Hippocampal formation (tissue), 2 donors: Measurements from ENCODE around the gene RHOT1.
A peak's percentile ranks its signal among the peaks of the same experiment; 100 is the strongest.
"Not testable (repeated sequence)": the region's sequence is repeated elsewhere in the genome, so short reads cannot be mapped to it uniquely, and the experiment has no call there.

ENCODE experiments used
- DNase-seq, 2 donors: peaks; one replicate each; lab custom pipeline; 2025; lab: John Stamatoyannopoulos, UW

Gene RHOT1

DNA sequence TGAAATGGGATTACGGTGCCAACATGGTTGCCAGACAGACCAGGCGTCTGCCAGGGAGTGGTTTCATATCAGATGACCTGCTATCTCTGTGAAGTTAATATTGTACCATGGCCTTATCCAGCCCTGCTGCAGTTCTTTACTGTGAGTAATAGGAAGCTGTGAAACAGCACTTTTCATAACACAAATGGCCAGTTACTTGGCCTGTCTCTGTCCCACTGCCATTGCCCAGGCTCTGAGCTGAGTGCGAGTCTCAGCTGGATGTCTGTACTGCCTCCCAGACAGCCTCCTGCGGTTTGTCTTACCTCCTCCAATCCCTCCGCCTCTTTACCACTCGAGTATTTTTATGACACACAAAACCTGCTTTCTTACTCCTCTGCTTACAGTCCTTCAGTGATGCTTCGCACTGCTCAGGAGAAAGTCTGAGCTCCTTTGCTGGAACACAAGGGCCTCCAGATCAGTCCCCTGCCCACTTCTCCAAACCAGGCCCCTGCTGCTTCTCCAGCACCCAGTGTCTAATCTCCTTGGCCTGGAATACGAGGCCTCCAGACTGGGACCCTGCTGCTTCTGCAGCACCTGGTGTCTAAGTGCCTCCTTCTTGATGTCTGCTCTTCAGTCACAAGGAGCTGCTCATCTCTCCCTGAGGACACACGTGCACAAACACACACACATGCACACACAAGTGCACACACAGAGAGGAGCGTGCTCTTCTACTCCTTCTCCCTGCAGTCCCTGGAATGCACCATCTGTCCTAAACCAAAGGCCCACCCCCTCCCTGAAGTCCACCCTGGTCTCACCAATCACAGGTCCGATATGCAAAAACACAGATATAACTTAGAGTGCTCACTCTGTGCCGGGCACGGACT, 17.1 kb upstream of the RHOT1 start:
- DNase-seq = no peak

DNA sequence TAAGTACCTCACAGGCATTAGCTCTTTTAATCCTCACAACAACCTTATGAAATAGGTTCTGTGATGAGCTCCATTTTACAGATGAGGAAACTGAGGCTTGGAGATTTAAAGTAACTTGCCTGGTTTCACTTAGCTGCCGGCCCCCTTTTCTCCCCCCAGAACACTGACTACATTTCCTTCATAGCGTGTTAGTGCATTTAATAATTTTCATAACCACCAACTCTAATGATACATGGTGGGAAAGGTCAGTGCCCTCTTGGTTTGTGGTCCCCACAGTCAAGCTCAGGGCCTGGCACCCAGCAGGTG, 16.5 kb upstream of the RHOT1 start:
- no peak for DNase-seq

DNA sequence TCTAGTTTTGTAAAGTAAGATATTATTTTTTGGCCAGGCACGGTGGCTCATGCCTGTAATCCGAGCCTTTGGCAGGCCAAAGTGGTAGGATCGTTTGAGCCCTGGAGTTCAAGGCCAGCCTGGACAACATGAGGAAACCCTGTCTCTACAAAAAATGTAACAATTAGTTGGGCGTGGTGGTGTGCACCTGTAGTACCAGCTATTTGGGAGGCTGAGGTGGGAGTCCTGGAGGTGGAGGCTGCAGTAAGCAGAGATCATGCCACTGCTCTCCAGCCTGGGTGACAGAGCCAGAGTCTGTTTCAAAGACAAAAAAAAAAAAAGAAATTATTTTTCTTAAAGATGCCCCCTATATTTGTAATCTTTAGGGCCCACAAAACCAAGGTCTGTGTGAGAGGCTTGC, 16.0 kb upstream of the RHOT1 start:
- no peak for DNase-seq

DNA sequence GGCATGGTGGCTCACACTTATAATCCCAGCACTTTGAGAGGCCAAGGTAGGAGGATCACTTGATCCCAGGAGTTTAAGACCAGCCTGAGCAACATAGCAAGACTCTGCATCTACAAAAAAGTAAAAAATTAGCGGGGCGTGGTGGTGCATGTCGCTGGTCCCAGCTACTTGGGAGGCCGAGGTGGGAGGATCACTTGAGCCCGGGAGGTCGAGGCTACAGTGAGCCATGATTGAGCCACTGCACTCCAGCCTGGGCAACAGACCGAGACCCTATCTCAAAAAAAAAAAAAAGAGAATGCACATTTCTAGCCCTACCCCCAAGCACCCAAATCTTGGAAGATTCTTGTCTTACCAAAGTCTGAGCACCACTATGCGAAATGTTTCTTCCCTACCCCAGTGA, 15.6 kb upstream of the RHOT1 start:
- DNase-seq = no peak

DNA sequence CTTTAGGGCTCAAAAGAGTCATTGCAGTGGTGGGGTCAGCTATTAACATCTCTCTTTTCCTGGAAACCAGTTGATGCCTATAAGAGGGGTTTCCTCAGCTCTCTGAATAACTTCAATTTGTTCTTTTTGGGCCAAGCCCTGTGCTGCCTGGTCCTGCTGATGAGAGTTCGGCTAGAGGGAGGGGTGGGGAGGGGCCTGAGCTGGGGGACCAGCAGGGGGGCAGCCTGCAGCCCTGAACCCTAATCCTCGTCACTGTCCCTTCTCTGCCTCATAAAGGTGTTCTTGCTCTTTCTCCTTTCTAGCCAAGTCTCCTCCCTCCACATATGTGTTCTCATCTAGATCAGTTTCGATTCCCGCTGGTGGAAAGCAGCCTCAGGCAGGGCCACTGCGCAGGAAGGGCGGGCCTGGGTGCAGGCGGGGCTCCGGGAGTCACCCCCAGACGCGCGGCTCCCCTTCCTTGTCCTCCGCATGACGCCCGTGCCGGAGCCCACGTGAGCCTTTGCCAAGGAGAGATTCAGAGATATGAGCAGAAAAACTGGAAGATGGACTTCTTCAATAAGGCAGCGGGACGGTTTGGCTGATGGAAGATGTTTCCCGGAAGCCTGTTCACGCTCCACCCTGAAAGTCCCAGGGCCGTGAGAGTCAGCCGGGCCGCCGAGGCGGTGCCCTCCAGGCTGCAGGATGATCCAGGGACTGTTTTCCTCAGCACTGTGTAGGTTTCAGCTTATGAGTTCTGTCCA, 15.0 kb upstream of the RHOT1 start:
- peak; percentile 74 to 76 for DNase-seq

DNA sequence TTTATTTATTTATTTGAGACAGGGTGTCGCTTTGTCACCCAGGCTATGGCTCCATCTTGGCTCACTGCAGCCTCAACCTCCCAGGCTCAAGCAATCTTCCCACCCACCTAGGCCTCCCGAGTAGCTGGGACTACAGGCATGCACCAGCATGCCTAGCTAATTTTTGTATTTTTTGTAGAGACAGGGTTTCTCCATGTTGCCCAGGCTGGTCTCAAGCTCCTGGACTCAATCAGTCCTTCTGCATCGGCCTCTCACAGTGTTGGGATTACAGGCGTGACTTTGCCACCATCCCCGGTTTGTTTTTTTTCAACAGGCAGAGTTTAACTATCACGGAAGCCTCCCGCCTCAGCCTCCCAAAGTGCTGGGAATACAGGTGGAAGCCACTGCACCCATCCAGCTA, 13.8 kb upstream of the RHOT1 start:
- DNase-seq = not testable (repeated sequence)

DNA sequence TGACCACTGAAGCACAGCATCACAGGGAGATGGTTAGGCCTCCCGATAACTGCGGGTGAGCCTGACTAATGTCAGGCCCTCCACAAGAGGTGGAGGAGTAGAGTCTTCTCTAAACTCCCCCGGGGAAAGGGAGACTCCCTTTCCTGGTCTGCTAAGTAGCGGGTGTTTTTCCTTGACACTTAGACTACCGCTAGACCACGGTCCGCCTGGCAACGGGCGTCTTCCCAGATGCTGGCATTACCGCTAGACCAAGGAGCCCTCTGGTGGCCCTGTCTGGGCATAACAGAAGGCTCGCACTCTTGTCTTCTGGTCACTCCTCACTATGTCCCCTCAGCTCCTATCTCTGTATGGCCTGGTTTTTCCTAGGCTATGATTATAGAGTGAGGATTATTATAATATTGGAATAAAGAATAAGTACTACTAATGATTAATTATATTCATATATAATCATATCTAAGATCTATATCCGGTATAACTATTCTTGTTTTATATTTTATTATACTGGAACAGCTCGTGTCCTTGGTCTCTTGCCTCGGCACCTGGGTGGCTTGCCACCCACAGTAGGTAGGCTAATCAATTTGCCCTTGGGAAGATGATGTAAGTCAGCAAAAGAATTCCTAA, 6.7 kb upstream of the RHOT1 start:
- DNase-seq = not testable (repeated sequence)

DNA sequence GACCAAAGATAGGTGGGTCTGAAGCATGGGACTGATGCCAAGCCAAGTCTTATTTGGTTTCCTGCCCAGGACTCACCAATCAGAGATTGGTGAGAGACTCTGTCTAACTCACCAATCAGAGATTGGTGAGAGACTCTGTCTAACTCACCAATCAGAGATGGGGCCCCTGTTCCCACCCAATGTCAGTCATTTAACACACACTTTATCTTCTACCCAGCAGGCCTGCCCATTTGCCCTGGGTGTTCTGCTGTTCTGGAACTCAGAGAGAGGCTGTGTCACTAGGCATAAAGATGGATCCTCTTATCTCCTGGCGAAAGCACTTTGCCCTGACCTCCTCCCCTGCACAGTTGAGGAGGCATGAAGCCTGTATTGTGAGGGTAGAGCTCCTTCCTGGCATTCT, 5.4 kb upstream of the RHOT1 start:
- DNase-seq = no peak

DNA sequence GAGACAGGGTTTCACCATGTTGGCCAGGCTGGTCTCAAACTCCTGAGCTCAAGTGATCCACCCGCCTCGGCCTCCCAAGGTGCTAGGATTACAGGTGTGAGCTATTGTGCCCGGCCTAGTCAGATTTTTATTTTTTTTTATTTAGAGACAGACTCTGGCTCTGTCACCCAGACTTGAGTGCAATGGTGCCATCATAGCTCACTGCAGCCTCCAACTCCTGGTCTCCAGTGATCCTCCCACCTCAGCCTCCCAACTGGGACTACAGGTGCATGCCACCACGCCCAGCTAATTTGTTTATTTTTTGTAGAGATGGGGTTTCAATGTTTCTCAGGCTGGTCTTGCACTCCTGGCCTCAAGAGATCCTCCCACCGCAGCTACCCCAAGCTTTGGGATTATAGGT, 2.8 kb upstream of the RHOT1 start:
- not testable (repeated sequence) for DNase-seq

DNA sequence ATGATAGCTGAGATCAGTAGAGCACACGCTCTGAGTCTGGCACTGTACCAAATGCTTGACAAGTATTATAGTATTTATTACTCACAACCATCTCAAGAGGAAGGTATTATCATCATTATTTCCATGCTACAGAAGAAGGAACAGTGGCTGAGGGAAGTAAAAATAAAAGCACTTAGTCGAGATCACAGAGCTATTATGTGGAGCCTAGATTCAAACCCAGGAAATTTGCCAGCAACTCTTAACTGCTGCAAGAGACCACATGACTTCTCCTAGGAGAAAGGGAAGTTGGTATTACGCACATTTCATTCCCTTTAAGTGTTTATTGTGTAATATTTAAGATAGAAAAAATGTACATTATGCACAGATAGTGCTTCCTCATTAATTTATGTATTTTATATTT, 1.0 kb upstream of the RHOT1 start:
- DNase-seq = peak in 1 of 2 donors; percentile 79

DNA sequence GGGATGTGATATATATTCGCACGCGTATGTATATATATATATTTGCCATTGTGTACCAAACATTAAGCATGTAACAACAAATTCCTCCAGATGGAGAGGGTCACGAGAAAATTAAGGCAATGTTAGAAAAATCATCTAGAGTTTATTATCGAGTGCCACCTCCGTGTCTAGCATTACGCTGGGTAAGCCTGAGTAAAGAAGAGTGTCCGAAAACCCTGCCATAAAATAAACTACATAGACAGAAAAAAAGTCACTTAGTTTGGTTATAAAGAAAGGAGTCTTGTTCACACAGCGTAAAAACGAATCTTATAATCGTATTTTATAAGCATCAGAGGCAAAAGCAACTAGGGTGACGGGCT, 644 bp upstream of the RHOT1 start:
- DNase-seq = peak in 1 of 2 donors; percentile 65

DNA sequence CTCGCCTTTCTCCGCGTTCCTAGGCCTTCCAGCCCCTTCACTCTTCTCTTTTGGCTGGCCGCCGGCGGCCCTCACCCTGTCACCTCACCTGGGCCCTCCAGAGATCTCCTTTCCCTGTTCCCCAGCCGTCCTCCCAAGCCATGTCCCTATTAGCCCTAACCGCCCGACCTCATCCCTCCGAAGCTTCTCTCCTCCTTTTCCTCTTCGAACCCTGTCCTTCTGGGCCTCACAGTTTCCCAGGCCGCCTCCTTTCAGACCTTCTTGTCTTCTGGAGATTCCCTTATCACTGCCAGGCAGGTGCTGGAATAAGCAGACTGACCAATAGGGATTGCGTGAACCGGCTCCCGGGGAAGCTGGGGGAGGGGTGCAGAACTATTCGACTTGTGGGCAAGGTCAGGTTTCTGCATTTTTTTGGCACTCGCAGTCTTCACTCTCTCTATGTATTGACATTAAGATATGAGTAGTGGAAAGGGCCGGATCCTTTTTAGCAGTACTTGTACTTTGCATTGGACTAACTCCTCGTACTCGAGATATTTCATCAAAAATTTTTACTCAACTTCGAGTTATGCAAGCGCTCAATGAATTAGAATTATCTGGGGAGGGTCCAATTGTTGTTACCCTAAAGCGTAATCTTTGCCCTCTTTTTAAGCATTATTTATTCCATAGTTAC, 690 bp downstream of the RHOT1 start:
- DNase-seq = no peak

DNA sequence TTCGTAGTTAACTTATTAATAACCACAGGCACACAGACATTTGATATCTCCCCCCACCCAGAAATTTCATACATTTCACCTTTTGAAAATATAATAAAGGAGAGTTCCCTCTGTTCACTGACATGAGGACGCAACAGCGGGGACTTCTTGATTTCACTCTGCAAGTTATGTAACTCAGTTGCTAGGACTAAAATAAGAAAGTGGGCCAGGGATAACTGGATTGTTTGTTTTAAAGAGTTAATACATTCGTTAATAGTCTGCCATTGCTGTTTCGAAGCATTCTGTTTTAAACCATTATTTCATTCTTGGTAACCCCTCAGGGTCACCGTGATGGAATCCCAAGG, 1.2 kb downstream of the RHOT1 start:
- DNase-seq = no peak

DNA sequence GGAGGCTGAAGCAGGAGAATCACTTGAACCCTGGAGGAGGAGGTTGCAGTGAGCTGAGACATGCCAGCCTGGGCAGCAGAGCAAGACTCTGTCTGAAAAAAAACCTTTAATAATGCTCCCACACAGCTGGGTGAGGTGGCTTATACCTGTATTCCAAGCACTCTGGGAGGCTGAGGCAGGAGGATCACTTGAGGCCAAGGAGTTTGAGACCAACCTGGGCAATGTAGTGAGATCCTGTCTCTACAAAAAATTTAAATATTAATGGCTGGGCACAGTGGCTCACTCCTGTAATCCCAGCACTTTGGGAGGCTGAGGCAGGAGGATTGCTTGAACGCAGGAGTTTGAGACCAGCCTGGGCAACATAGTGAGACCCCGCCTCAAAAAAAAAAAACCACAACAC, 2.1 kb downstream of the RHOT1 start:
- not testable (repeated sequence) for DNase-seq

DNA sequence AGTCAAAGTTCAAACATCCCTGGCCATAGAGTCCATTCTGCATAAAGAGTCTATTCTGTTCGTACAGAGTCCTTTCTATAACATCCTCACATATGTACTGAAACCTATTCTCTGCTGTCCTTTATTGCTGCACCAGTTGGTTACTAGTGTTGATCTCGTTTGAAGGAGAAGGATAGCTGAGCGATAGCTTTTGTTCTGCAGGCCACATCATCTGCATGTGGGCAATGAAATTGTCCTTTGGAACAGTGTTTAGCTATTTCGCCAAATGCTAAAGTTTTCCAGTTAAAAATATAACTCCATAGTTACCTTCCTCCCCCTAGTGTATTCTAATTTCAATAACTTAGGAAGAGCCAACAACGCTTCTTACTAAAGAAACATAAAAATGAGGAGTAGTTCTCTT, 6.0 kb downstream of the RHOT1 start:
- DNase-seq = no peak

DNA sequence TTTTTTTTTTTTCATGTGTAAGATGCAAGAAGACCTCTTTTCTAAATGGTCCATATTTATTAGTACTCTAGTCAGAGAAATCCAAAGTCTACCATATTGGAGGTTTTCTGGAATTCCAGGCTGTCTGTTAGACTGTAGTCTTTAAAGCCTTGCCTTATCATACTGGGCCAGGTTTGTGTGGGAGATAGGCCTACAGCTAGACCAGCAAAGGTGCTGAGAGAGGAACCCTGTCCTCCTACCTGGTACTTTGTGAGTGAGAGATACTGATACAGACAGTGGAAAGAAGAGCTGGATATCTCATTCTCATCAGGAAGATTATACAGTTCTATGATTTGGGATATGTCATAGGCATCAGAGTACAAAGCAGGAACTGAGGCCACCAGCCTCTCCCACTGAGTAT, 8.1 kb downstream of the RHOT1 start:
- DNase-seq = no peak

DNA sequence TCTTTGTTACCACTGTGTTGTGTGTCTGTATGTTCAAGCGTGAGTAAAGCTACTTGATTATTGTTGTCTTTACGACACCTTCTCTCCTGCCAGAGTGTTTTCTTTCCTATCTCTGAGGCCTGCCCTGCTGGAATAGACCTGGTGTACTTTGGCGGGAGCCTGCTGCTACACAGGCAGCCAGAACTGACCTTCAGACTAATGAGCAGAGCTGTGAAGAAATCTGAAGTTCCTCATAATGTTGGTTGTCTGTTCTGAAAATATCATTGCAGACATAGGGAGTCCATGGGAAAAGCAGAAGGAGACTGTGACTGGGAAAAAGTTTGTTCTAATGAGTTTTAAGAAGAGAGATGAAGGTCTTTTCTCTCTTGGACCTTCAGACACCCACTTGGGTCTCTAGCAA, 9.8 kb downstream of the RHOT1 start:
- DNase-seq = peak in 1 of 2 donors; percentile 23

DNA sequence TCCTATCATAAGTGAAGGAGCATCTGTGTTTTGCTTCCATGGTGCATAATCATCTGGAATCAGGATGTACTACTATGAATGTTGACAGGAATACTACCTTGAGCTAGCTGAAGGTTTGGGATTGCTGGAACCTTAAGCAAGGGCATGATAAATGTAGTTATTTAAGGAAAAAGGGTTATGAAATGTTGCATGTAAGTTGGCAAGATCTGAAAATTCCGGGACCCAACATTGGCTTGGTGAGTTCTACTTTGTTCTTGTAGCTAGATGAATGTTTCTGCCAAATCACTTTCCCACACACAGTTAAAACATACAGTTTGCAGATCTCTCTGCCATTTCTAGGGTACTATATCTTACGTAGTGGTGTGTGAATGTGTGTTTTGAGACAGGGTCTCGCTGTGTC, 13.6 kb downstream of the RHOT1 start:
- peak in 1 of 2 donors; percentile 48 for DNase-seq

DNA sequence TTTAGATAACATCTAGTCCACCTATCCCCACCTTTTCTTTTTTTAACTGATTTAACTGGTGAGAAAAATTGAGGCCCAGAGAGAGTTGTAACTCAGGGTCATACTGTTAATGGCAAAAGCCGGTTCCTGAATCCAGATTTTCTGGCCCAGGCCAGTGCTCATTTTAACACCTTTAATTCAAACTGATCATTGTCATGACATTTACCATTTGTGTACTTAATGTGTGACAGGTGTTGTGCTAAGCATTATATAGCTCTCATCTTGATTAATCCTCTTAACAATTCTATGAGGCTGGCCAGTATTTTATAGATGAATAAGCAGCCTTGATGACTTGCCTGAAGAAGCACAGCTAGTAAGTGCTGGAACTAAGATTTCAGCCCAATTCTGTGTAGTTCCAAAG, 14.4 kb downstream of the RHOT1 start:
- no peak for DNase-seq

DNA sequence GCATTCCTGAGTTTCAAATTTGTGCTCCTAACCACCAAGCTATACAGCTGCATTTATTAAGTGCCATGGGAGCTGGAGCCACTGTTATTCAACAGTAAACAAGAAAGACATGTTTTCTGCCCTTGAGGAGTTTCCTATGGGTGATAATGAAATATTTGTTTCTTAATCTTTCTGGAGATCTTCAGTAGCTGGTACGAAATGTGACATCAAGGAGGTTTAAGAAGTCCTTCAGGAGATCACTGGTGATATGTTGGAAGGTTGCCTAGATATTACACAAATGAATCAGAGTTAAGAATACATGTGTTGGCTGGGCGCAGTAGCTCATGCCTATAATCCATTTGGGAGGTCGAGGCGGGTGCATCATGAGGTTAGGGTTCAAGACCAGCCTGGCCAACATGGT, 14.9 kb downstream of the RHOT1 start:
- no peak for DNase-seq

DNA sequence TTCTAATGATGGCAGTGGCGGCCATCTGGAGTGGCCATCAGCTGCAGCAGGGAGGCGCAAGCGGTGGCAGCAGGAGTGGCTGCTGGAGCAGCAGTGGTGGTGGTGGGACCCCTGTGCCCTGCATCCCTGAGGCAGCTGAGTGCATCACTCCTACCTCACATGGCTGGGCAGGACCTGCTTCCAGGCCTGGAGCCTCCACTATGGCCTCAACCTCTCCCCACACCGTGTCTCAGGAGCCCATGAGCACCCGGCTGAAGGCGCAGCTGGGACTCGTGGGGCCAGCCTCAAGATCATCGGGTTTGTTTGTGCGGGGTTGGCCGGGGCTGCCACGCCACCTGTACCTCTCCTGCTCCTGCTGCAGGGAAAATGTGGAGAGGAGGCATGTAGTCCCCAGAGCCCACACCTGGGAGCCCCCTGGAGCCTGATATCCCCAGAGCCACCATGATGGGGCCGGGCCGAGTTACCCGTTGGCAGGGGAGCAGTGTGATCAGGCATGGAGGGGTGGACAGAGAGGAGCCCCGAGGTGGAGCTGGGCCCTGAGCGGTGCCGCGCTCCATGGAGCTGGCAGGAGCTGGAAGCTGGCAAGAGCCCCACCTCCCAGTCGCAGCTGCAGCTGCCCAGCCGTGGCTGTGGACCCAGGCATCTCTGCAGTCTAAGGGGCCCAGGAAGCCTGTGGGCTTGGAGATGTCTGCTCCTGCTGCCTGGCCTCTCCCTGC, 16.7 kb downstream of the RHOT1 start:
- DNase-seq = peak; percentile 19 to 22
